AML-193 (cell line): ENCODE data around the gene FRMD1.

Experiments
- DNase-seq, 2 experiments: peaks; one replicate each; lab custom pipeline; 2025; lab: John Stamatoyannopoulos, UW

Gene FRMD1

GRCh38 chr6:168054765-168055560, 24.0 kb downstream of the FRMD1 start:
- DNase-seq: no peak

GRCh38 chr6:168053957-168054471, 25.0 kb downstream of the FRMD1 start:
- no peak for DNase-seq

DNA sequence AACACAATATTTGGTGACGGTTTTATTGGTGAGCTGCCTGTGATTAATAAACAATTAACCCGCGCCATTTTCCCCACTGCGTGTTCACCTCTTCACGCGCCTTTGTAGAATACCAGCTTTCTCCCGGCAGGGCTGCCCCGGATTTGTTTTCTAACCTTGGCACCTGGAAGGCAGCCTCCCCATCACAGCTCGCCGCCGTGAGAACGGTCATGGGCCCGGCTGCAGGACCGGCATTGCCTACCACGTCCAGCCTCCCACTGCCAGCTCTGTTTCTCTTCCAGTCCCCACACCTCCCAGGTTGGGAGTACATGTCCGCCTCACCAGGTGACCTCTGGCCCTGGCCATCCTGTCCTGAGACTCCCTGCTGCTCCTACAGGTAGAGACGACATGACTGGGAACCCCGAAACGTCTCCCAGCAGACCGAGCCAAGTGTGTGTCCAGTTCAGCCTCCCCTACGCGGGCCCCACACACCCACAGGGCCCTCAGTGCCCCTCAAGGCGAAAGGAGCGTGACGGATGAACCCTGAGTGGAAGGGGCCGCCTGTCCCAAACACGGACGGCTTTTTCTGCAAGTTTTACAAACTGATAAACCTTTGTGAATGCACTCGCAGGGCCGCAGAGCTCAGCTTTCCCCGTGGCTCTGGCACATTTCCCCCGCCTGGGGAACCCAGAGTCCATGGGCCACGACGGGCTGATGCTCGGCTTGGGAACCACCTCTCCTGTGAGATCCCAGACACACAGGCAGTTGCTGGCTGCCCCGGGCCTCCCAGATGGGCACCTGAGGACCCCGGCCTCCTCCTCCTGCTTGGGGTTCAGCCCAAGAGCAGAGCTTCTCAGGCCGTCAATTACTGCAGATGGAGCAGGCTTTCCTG, 25.7 kb downstream of the FRMD1 start:
- no peak for DNase-seq

DNA sequence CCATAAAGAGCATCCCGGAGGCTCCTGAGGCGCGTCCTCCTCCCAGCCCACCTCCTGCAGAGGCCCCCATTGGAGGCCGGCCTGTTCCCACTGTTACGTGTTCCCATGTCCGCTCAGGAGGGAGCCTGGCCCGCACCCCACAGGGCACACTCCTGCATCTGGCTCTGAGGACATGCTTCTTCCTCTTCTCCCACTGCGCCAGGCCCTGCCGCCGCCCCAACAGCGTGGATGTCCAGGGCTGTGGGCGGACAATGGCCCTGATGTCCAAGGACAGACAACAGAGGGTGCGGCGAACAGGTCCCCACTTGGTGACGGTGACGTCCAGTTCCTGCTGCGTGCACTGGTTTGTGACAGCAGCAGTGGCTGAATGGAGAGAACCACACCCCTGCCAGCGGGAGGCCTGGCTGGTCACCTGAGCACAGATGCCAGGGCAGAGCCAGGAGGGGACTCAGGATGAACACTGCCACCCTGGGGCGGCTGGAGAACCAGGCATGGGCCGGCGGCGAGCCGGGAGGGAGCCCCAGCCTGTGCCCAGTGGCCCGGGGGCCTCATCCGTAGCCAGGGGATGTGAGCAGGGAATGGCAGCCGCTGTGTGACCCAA, 26.6 kb downstream of the FRMD1 start:
- no peak for DNase-seq

- no peak for DNase-seq
Observed at GRCh38 chr6:168051648-168052047, 27.4 kb downstream of the FRMD1 start.

- DNase-seq: no peak
Observed at GRCh38 chr6:168050881-168051586, 28.0 kb downstream of the FRMD1 start.

- no peak for DNase-seq
Observed at GRCh38 chr6:168050225-168050880, 28.7 kb downstream of the FRMD1 start.

GRCh38 chr6:168049706-168050224, 29.2 kb downstream of the FRMD1 start:
- DNase-seq: no peak

DNA sequence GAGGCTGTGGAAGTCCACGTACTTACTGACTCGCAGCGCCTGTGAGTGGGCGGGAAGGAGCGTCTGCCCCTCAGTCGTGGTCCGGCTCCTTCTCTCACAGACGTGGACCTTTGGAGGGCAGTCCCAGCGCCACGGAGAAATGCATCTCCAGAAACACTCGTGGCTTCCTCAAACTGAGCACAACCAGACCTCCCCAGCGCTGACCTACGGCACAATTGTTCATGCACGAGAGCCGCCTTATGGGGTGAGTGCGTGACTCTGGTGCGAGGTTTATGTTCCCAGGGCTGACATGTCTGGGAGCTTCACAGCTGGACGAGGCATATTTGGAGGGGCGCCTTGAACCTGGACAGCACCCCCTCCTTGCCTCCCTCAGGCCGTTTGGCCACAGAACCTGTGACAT, 29.7 kb downstream of the FRMD1 start:
- DNase-seq: no peak

GRCh38 chr6:168048724-168049025, 30.3 kb downstream of the FRMD1 start:
- DNase-seq: no peak

GRCh38 chr6:168047841-168048723, 30.9 kb downstream of the FRMD1 start:
- no peak for DNase-seq

DNA sequence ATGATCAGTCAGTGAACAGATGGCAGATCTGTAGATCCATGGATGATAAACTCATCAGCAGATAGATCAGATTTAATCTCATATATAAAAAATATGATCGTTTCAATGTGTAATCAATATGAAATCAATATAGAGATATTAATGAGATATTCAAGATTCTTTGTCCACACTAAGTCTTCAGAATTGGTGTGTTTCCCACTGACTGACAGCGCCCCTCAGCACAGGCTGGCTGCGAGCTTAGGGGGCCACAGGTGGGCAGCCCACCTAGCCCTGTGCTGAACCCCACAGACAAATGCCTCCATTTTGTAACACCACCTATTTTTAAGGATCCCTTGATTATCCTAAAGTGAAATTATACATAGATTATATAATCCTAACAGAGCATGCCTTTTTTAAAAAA, 32.3 kb downstream of the FRMD1 start:
- DNase-seq: no peak

GRCh38 chr6:168045706-168046620, 33.0 kb downstream of the FRMD1 start:
- DNase-seq: no peak

GRCh38 chr6:168045141-168045691, 33.8 kb downstream of the FRMD1 start:
- DNase-seq: no peak

- DNase-seq: no peak
Observed at GRCh38 chr6:168044521-168045130, 34.4 kb downstream of the FRMD1 start.

- DNase-seq: no peak
Observed at GRCh38 chr6:168043848-168044415, 35.1 kb downstream of the FRMD1 start.

DNA sequence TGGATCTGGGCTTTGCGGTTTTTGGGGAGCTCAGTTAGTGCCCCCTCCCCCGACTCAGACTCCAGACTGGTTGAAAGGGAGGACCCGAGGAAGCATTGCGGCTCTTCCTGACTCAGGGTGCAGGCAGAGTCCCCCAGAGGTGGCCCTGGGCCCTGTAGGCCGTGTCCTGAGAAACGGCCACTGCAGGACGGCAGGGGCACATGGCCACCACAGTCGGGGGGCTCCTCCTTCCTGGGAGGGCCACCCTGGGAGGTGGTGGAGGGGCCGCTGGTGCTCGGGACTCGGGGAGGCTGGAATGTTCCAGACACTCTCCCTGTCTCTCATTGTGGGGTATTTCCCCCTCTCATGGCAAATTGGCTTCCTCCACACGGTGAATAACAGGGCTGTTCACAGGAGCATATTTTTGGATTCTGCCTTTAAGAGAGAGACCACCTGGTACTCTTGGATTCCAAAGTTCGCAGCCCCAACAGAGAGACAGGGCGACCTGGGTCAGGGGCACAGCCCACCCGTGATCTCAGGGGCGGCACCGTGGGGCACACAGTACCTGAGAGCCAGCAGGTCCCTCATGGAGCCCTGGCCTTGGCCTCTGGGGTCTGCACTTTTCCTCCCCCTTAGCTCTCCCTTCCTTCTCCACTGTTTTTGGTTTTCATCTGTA, 35.7 kb downstream of the FRMD1 start:
- DNase-seq: no peak
